Activated naive CD4-positive, alpha-beta T cell (primary cell): ENCODE data around the gene NUDT16L1.

Experiments
- DNase-seq, 4 experiments: peaks; one replicate each; lab custom pipeline; 2025; lab: John Stamatoyannopoulos, UW

The NUDT16L1 gene

GRCh38 chr16:4694642-4695451 lies 1.5 kb downstream of the NUDT16L1 start:
- no peak for DNase-seq

- no peak for DNase-seq
Observed at GRCh38 chr16:4695473-4696171, 2.3 kb downstream of the NUDT16L1 start.

GRCh38 chr16:4696172-4696904 lies 3.0 kb downstream of the NUDT16L1 start:
- no peak for DNase-seq

GRCh38 chr16:4696905-4697847 lies 3.8 kb downstream of the NUDT16L1 start:
- DNase-seq: no peak

- no peak for DNase-seq
Observed at GRCh38 chr16:4697848-4698291, 4.5 kb downstream of the NUDT16L1 start.

GRCh38 chr16:4698321-4699045 lies 5.1 kb downstream of the NUDT16L1 start:
- no peak for DNase-seq

- no peak for DNase-seq
Observed at GRCh38 chr16:4699046-4699556, 5.7 kb downstream of the NUDT16L1 start.

GRCh38 chr16:4700380-4700996 lies 7.1 kb downstream of the NUDT16L1 start:
- DNase-seq: no peak

- no peak for DNase-seq
Observed at GRCh38 chr16:4700997-4701743, 7.8 kb downstream of the NUDT16L1 start.

- DNase-seq: no peak
Observed at GRCh38 chr16:4701791-4702465, 8.6 kb downstream of the NUDT16L1 start.

- DNase-seq: no peak
Observed at GRCh38 chr16:4702466-4702808, 9.1 kb downstream of the NUDT16L1 start.

- no peak for DNase-seq
Observed at GRCh38 chr16:4703906-4704305, 10.5 kb downstream of the NUDT16L1 start.

GRCh38 chr16:4704491-4704890 lies 11.1 kb downstream of the NUDT16L1 start:
- no peak for DNase-seq

GRCh38 chr16:4704913-4705312 lies 11.6 kb downstream of the NUDT16L1 start:
- DNase-seq: no peak

GRCh38 chr16:4706871-4707270 lies 13.5 kb downstream of the NUDT16L1 start:
- no peak for DNase-seq

GRCh38 chr16:4709481-4709880 lies 16.1 kb downstream of the NUDT16L1 start:
- DNase-seq: no peak

- no peak for DNase-seq
Observed at GRCh38 chr16:4713663-4714501, 20.5 kb downstream of the NUDT16L1 start.

GRCh38 chr16:4714996-4715395 lies 21.6 kb downstream of the NUDT16L1 start:
- no peak for DNase-seq
